ENCODE results near the gene DES. TPM values are rescaled to one million over a fixed set of nuclear protein-coding genes. Genes with fewer than 3 reads are reported as not detected.

DES gene
- total RNA-seq (2021) = 1.6 to 3.5 TPM (median 2.8 TPM) in 3 replicates
- percentile 20 among the genes with signal in this experiment for Bru-seq, nascent RNA
- long read RNA-seq, experiment 1, transcript DES-201 (9 exons, 2,248 nt) = major isoform, 5 of 9 reads
- long read RNA-seq, experiment 1, partial matches to known transcripts = 4 of 9 reads
- long read RNA-seq, experiment 1, other reads (novel, unspliced or antisense) = 0 of 9 reads
- long read RNA-seq, experiment 2, partial matches to known transcripts = 2 of 5 reads
- long read RNA-seq, experiment 2, other reads (novel, unspliced or antisense) = 1 of 5 reads
- long read RNA-seq, experiment 3 = 0 reads

DNA sequence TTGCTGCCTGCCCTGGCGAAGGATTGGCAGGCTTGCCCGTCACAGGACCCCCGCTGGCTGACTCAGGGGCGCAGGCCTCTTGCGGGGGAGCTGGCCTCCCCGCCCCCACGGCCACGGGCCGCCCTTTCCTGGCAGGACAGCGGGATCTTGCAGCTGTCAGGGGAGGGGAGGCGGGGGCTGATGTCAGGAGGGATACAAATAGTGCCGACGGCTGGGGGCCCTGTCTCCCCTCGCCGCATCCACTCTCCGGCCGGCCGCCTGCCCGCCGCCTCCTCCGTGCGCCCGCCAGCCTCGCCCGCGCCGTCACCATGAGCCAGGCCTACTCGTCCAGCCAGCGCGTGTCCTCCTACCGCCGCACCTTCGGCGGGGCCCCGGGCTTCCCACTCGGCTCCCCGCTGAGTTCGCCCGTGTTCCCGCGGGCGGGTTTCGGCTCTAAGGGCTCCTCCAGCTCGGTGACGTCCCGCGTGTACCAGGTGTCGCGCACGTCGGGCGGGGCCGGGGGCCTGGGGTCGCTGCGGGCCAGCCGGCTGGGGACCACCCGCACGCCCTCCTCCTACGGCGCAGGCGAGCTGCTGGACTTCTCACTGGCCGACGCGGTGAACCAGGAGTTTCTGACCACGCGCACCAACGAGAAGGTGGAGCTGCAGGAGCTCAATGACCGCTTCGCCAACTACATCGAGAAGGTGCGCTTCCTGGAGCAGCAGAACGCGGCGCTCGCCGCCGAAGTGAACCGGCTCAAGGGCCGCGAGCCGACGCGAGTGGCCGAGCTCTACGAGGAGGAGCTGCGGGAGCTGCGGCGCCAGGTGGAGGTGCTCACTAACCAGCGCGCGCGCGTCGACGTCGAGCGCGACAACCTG, at the start of gene DES:
Gene DES (plus strand): TSS at position 223 of the 857 bp plus-strand sequence. CDS start 86 bp downstream, at position 309.
- H3K4me1 Mint-ChIP-seq = peaks cover 28% of the 10 kb centered on the region
- H3K36me3 Mint-ChIP-seq = no peaks in the 10 kb centered on the region
- DNase-seq (ENCODE audit: low spot score) (peak; percentile 65), ATAC-seq (peak; percentile 58)
- H3K9me3 Mint-ChIP-seq = no peaks in the 10 kb centered on the region
- peak within 1 kb of the TSS; percentile 37 for H3K4me3 Mint-ChIP-seq
- ChIA-PET POLR2A (interaction anchor here (0.7 kb wide), 1 partner anchor 138 kb away, joined by 3 read pairs; no protein-coding TSS in a partner anchor), CTCF (interaction anchor here (0.5 to 5.6 kb wide), 25 partner anchors 9 to 1158 kb away, joined by 3 to 77 read pairs (median 4); partner anchors contain the start of genes DNPEP and SPEG)
- H3K27me3 Mint-ChIP-seq (ENCODE audit: low read depth) = peaks cover 37% of the 10 kb centered on the region
- H3K27ac Mint-ChIP-seq = no peak within 1 kb of the TSS
- TF ChIP-seq, protein P1, sequence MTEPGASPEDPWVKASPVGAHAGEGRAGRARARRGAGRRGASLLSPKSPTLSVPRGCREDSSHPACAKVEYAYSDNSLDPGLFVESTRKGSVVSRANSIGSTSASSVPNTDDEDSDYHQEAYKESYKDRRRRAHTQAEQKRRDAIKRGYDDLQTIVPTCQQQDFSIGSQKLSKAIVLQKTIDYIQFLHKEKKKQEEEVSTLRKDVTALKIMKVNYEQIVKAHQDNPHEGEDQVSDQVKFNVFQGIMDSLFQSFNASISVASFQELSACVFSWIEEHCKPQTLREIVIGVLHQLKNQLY (CRISPR knock-in tag; IDR thresholded peaks at IDR 0.05) = 0 out of 2 replicates have a peak, but pooled peaks have one; percentile 56
- TF ChIP-seq FOXK1 (CRISPR knock-in tag; IDR thresholded peaks at IDR 0.05) (peak; percentile 60; the same call in 1 of the 2 replicates), CREB1 (CRISPR knock-in tag; IDR thresholded peaks at IDR 0.05) (0 out of 2 replicates have a peak, but pooled peaks have one; percentile 37), FOXP1 (CRISPR knock-in tag; IDR thresholded peaks at IDR 0.05; ENCODE audit: borderline replicate concordance) (0 out of 2 replicates have a peak, but pooled peaks have one; percentile 26), CBFB (CRISPR knock-in tag; IDR thresholded peaks at IDR 0.05; ENCODE audit: low read depth) (no peak), ZNF416 (CRISPR knock-in tag; IDR thresholded peaks at IDR 0.05) (no peak), SMAD3 (CRISPR knock-in tag; IDR thresholded peaks at IDR 0.05; ENCODE audit: borderline replicate concordance) (no peak), MYBL2 (CRISPR knock-in tag; IDR thresholded peaks at IDR 0.05) (no peak; the same call in 1 of the 2 replicates), ZNF138 (CRISPR knock-in tag; conservative IDR thresholded peaks at IDR 0.05) (no peak), NR1H2 (CRISPR knock-in tag; IDR thresholded peaks at IDR 0.05) (no peak), ZNF671 (CRISPR knock-in tag; IDR thresholded peaks at IDR 0.05) (no peak), ELF4 (CRISPR knock-in tag; IDR thresholded peaks at IDR 0.05; ENCODE audit: low read depth) (0 out of 2 replicates have a peak, but pooled peaks have one; percentile 28), OVOL2 (CRISPR knock-in tag; IDR thresholded peaks at IDR 0.05; ENCODE audit: borderline replicate concordance) (no peak), NR3C1 (CRISPR knock-in tag; conservative IDR thresholded peaks at IDR 0.05; ENCODE audit: low read depth) (no peak), NR2C2 (CRISPR knock-in tag; IDR thresholded peaks at IDR 0.05) (0 out of 2 replicates have a peak, but pooled peaks have one; percentile 29)
- TF ChIP-seq, protein P2, sequence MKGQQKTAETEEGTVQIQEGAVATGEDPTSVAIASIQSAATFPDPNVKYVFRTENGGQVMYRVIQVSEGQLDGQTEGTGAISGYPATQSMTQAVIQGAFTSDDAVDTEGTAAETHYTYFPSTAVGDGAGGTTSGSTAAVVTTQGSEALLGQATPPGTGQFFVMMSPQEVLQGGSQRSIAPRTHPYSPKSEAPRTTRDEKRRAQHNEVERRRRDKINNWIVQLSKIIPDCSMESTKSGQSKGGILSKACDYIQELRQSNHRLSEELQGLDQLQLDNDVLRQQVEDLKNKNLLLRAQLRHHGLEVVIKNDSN (CRISPR knock-in tag; IDR thresholded peaks at IDR 0.05) = no peak
- TF ChIP-seq, protein P3, sequence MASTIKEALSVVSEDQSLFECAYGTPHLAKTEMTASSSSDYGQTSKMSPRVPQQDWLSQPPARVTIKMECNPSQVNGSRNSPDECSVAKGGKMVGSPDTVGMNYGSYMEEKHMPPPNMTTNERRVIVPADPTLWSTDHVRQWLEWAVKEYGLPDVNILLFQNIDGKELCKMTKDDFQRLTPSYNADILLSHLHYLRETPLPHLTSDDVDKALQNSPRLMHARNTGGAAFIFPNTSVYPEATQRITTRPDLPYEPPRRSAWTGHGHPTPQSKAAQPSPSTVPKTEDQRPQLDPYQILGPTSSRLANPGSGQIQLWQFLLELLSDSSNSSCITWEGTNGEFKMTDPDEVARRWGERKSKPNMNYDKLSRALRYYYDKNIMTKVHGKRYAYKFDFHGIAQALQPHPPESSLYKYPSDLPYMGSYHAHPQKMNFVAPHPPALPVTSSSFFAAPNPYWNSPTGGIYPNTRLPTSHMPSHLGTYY (CRISPR knock-in tag; IDR thresholded peaks at IDR 0.05) = no peak
- TF ChIP-seq, protein P4, sequence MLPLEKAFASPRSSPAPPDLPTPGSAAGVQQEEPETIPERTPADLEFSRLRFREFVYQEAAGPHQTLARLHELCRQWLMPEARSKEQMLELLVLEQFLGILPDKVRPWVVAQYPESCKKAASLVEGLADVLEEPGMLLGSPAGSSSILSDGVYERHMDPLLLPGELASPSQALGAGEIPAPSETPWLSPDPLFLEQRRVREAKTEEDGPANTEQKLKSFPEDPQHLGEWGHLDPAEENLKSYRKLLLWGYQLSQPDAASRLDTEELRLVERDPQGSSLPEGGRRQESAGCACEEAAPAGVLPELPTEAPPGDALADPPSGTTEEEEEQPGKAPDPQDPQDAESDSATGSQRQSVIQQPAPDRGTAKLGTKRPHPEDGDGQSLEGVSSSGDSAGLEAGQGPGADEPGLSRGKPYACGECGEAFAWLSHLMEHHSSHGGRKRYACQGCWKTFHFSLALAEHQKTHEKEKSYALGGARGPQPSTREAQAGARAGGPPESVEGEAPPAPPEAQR (CRISPR knock-in tag; IDR thresholded peaks at IDR 0.05) = no peak
- TF ChIP-seq, protein P5, sequence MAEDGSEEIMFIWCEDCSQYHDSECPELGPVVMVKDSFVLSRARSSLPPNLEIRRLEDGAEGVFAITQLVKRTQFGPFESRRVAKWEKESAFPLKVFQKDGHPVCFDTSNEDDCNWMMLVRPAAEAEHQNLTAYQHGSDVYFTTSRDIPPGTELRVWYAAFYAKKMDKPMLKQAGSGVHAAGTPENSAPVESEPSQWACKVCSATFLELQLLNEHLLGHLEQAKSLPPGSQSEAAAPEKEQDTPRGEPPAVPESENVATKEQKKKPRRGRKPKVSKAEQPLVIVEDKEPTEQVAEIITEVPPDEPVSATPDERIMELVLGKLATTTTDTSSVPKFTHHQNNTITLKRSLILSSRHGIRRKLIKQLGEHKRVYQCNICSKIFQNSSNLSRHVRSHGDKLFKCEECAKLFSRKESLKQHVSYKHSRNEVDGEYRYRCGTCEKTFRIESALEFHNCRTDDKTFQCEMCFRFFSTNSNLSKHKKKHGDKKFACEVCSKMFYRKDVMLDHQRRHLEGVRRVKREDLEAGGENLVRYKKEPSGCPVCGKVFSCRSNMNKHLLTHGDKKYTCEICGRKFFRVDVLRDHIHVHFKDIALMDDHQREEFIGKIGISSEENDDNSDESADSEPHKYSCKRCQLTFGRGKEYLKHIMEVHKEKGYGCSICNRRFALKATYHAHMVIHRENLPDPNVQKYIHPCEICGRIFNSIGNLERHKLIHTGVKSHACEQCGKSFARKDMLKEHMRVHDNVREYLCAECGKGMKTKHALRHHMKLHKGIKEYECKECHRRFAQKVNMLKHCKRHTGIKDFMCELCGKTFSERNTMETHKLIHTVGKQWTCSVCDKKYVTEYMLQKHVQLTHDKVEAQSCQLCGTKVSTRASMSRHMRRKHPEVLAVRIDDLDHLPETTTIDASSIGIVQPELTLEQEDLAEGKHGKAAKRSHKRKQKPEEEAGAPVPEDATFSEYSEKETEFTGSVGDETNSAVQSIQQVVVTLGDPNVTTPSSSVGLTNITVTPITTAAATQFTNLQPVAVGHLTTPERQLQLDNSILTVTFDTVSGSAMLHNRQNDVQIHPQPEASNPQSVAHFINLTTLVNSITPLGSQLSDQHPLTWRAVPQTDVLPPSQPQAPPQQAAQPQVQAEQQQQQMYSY (CRISPR knock-in tag; IDR thresholded peaks at IDR 0.05) = 0 out of 2 replicates have a peak, but pooled peaks have one; percentile 8
- TF ChIP-seq, protein P6, sequence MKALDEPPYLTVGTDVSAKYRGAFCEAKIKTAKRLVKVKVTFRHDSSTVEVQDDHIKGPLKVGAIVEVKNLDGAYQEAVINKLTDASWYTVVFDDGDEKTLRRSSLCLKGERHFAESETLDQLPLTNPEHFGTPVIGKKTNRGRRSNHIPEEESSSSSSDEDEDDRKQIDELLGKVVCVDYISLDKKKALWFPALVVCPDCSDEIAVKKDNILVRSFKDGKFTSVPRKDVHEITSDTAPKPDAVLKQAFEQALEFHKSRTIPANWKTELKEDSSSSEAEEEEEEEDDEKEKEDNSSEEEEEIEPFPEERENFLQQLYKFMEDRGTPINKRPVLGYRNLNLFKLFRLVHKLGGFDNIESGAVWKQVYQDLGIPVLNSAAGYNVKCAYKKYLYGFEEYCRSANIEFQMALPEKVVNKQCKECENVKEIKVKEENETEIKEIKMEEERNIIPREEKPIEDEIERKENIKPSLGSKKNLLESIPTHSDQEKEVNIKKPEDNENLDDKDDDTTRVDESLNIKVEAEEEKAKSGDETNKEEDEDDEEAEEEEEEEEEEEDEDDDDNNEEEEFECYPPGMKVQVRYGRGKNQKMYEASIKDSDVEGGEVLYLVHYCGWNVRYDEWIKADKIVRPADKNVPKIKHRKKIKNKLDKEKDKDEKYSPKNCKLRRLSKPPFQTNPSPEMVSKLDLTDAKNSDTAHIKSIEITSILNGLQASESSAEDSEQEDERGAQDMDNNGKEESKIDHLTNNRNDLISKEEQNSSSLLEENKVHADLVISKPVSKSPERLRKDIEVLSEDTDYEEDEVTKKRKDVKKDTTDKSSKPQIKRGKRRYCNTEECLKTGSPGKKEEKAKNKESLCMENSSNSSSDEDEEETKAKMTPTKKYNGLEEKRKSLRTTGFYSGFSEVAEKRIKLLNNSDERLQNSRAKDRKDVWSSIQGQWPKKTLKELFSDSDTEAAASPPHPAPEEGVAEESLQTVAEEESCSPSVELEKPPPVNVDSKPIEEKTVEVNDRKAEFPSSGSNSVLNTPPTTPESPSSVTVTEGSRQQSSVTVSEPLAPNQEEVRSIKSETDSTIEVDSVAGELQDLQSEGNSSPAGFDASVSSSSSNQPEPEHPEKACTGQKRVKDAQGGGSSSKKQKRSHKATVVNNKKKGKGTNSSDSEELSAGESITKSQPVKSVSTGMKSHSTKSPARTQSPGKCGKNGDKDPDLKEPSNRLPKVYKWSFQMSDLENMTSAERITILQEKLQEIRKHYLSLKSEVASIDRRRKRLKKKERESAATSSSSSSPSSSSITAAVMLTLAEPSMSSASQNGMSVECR (CRISPR knock-in tag; IDR thresholded peaks at IDR 0.05; ENCODE audit: borderline replicate concordance) = no peak

All from WTC11 (cell line).